GM21619 (cell line): ENCODE data around the gene LCORL.
"Not testable (repeated sequence)": the region's sequence is repeated elsewhere in the genome, so short reads cannot be mapped to it uniquely, and the experiment has no call there.

ENCODE experiments used
- ATAC-seq: cut with Tn5 transposase; IDR thresholded peaks from one replicate; pipeline ENCODE4 v1.9.1; 2021; ENCODE audit not compliant: unreplicated experiment

The LCORL gene

DNA sequence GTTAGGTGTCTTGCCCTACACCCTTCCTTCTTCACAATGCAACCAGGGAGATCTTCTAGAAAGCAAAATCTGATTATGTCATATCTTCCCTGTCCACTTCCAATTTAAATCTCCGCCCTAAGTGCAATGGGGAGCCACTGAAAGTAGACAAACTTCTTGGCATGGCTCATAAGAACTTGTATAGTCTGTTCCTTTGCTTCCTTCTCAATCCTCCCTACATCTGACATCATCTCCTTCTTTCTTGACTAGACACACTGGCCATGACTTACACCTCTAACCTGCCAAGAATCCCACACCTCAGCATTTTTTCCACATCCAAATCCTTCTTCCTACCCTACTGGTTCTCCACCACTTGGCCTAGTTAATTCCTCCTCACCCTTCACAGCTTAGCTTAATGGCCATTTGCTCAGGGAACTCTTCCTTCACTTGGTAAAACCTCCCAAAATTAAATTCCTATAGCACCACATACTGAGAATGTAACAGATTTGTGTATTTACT lies 155.6 kb downstream of the LCORL start:
- ATAC-seq: no peak

DNA sequence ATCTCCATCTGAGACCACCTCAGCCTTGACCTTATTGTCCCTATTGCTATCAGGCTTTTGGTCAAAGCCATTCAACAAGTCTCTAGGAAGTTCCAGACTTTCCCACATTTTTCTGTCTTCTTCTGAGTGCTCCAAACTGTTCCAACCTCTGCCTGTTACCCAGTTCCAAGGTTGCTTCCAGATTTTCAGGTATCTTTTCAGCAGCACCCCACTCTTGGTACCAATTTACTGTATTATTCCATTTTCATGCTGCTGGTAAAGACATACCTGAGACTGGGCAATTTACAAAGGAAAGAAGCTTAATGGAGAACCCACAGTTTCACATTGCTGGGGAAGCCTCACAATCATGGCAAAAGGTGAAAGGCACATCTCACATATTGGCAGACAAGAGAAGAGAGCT lies 159.6 kb downstream of the LCORL start:
- not testable (repeated sequence) for ATAC-seq

DNA sequence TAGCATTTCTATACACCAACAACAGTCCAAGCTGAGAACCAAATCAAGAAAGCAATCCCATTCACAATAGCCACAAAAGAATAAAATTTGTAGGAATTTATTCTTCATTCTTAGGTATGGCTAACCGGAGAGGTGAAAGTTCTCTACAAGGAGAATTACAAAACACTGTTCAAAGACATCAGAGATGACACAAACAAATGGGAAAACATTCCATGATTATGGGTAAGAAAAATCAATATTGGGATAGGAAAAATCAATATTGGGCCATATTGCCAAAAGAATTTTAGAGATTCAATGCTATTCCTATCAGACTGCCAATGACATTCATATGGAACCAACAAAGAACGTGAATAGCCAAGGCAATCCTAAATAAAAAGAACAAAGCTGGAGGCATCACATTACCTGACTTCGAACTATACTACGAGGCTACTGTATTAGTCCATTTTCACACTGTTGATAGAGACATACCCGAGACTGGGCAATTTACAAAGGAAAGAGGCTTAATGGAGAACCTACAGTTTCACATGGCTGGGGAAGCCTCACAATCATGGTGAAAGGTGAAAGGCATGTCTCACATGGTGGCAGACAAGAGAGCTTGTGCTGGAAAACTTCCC lies 161.7 kb downstream of the LCORL start:
- no peak for ATAC-seq

DNA sequence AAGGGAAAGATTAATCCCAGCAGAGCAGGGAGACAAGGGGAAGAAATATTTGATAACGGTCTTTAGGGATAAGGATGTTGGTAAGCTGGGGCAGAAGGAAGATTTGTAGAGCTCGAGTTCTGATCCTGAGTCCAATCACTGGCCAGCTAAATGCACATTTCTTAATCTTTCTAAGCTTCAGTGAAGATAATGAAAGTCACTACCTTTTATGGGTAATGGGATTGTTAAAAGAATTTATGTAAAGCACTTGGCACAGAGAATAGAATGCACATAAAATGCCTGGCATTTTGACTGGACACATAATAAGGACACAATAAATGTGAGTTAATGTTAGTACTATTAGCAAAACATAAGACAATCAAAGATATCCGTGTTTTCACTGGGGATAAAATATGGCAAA lies 167.5 kb downstream of the LCORL start:
- no peak for ATAC-seq

DNA sequence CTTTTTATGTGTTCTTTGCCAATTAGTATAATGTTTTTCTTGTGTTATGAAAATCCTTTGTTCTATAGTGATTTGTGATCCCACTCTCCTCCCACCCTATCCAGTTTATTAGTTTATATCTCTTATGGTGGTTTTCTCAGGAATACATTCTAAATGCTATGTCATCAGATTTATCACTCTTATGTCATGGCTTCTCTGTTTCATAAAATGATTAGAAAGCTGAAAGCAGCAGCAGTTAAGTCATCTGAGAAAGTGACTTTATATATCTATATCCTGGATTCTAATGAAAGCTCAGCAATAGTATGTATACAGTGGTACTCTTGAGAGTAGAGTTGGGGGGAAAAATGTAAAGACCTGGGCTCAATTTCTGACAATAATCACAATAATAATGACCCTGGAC lies 169.6 kb downstream of the LCORL start:
- ATAC-seq: no peak

DNA sequence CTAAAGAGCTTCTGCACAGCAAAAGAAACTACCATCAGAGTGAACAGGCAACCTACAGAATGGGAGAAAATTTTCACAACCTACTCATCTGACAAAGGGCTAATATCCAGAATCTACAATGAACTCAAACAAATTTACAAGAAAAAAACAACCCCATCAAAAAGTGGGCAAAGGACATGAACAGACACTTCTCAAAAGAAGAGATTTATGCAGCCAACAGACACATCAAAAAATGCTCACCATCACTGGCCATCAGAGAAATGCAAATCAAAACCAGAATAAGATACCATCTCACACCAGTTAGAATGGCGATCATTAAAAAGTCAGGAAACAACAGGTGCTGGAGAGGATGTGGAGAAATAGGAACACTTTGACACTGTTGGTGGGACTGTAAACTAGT lies 171.3 kb downstream of the LCORL start:
- ATAC-seq: not testable (repeated sequence)

DNA sequence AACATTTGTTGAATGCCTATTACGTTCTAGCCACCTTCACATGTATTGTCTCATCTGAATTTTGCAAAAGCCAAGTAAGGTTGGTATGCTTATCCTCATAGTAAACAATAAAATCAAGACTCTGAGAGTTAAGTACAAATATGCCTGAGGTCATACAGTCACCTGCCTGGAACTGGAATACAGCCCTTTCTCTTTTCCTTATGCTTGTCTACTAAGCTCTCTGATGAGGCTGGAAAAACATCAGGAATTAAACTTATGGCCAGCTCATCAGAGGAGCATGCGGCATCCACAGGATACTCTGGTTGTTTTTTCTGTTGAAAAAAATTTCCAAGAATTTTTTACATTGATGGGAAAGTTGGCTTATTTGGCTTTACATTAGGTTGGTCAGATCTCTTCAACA lies 175.3 kb downstream of the LCORL start:
- ATAC-seq: no peak

DNA sequence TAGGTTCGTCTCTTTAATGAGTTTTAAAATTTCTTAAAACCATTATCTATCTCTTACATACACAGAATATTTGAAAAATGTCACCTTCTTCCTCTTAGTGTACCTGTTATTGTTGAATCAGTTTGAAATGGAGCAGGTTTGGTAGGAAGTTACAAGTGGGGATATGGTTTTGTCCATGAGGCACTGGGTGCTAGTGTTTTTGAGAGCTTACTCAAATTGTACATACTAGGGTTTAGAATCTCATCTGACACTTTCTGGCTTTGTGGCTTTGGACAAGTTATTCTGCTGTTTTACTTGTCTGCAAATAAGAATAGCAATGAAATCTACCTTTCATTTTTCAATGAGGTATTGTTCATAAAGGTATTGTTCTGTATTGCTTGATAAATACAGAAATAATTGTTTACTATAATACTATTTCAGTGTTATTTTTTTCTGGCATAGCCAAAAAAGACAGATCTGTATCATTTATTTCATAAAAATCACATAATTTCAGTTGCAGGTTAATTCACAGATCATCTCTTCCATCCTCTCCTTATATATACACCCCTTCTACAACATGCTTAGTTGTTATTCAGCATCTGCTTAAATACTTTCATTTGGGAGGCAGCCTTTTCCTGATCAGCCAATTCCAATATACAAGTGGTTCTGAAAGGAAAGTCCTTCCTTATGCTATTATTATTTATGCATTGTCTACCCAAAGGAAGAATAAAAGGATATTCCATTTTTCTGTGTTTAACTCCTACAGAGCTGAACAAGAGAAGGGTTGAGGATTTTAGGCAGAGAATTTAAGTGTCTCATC lies 197.5 kb downstream of the LCORL start:
- ATAC-seq: no peak

DNA sequence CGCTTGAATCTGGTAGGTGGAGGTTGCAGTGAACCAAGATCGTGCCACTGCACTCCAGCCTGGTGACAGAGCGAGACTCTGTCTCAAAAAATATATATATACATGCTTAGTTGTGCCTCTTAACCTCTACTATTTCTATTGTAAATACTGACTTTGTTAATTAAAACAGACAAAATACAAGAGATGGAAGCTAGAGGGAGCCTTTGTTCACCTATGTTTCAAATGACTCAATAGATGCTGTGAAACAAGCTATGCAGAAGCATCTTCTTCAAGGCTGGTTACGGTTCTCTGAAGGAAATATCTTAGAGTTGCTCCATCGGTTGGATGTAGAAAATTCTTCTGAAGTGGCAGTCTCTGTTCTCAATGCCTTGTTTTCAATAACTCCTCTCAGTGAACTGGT lies 204.5 kb downstream of the LCORL start:
- peak; percentile 82 for ATAC-seq

DNA sequence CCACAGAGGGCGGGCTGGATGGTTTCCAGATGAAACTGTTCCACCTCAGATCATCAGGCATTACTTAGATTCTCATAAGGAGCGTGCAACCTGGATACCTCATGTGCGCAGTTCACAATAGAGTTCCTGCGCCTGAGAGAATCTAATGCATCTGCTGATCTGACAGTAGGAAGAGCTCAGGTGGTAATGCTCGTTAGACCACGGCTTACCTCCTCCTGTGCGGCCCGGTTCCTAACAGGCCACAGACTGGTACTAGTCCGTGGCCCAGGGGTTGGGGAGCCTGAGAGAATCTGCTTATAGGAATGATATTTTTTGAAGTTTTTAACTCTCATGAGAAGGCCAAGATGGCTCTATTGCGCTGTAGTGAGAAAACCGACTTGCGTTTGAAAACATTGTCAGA lies 205.4 kb downstream of the LCORL start:
- ATAC-seq: no peak

DNA sequence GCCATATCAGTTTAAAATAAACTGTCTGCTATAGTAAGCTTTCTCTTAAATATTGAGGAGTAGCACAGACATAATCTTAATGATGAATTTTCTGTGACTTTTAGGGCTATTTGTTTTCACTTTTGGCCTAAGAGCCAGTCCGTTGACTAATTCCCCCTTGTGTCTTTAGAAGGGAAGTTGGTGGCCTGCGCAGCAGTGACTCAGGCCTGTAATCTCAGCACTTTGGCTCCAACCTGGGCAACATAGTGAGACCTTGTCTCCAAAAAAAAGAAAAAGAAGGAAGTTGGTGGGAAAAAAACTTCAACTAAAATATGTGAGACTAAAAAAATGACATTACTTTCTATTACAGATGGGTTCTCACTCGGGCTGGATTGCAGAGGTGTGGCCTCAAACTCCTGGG lies 207.4 kb downstream of the LCORL start:
- no peak for ATAC-seq

DNA sequence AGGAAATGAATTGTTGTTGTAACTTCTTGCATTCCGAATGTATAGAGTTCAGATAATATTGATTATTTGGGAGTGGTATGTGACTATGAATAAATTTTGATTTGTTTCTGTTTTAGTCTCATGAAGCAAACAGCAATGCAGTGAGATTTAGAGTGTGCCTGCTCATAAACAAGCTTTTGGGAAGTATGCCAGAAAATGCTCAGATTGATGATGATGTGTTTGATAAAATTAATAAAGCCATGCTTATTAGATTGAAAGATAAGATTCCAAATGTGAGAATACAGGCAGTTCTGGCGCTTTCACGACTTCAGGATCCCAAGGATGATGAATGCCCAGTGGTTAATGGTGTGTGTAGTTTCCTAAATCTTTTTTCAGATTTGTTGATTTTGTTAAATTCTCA lies 208.8 kb downstream of the LCORL start:
- ATAC-seq: no peak

DNA sequence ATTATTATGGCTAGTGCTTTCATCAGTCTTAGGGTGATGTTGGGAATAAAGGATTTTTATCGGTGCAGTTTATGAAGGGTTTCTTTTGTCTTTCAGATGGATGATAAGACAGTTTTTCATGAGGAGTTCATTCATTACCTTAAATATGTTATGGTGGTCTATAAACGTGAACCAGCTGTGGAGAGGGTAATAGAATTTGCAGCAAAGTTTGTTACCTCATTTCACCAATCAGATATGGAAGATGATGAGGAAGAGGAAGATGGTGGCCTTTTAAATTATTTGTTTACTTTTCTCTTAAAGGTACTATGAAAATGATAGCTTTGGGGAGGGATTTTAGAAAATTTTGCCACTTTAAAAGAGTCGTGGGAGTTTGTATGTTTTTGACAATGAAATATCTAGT lies 209.4 kb downstream of the LCORL start:
- no peak for ATAC-seq

DNA sequence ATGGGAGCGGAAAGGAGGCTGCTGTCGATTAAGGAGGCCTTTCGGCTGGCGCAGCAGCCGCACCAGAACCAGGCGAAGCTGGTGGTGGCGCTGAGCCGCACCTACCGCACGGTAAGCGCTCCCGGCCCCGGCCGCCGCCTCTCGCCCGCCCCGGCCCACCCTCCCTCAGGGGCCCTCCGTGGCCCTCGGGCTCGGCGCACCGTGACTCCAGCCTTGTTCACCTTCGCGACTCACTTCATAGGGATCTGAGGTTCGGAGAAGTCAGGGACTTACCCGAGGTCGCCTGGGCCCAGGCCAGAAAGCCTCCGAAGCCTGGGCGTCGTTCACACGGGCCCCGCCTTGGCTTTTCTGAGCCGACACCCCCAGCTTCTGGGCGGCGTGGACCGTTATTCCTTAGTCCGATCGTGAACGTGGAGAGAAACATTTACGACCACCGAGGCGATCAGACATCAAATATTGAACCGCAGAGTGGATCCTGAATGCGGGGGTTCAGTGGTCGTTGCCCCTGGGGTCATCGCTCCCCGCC lies 210.4 kb downstream of the LCORL start:
- peak; percentile 28 for ATAC-seq

DNA sequence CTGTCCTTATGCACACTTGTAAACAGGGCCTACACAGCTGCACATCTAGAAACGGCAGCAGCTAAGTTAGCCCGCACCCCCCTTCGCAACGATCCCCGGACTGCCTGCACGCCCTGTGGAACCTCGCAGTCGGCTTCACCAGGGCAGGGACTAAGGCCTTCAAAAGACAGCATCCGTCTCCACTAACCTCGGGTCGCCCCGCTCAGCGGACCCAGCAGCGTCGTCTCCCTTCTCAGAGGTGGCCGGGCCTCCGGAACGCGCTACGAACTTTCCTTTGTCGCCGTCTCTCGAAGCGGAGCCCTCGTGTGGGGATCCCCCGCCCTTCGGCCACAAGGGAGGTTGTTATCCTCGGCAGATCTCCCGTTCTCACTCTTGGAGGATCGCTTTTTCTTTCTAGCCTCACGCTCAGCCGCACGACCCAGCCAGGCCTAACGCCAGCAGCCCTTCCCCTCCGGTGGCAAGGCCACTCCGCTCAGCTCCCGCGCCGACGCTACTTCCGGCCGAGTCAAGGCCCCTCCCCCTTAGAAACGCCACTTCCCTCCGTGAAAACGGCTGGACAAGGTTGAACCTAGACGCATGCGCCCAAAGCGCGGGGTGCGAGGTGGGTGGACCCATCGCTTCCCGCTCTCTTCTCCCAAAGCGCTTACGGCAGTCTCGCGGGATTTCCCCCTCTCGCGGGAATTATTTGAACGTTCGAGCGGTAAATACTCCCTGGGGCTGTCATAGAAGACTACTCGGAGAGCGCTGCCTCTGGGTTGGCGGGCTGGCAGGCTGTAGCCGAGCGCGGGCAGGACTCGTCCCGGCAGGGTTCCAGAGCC lies 211.1 kb downstream of the LCORL start, which contains the start of the genes DCAF16 and NCAPG:
Gene DCAF16 (minus strand): TSS at position 498 of the 818 bp plus-strand sequence. CDS start 6,616 bp downstream, outside the sequence.
Gene NCAPG (plus strand): TSS at position 720 of the 818 bp plus-strand sequence. CDS start 99 bp downstream, outside the sequence.
- ATAC-seq: peak; percentile 88

DNA sequence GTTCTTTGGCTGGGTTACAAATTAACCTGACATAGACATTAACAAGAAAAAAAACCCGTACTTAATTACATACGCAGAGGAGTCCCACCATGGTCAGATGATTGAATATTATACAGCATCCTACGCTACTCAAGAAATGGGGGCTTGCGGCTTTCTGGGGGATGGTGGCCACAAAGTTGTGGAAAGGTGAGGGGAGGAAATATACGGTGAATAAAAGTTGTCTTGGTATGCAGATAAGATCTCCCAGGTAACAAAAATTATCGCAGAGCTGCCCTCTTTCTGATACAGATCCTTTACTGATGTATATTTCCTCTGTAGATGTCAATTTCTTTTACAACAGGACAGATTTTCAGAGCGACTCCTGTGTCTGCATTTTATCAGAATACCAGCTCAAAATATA lies 211.9 kb downstream of the LCORL start:
- ATAC-seq: no peak

DNA sequence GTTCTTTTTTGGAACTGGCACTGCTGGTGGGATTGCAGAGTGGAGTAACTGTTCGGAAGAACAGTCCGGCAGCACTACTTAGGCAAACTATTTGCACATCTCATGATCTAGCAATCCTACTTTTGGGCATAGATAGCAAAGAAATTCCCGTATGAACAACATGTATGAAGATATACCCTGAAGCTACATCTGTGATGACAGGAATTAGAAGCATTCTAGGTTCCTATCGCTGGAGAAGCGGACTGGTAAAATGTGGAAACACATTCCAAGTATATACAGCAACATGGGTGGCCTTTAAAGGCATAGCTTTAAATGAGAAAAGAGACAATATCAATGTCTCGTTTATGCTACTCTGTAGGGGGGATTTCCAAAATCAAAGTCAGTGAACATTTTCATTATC lies 214.1 kb downstream of the LCORL start:
- ATAC-seq: no peak

DNA sequence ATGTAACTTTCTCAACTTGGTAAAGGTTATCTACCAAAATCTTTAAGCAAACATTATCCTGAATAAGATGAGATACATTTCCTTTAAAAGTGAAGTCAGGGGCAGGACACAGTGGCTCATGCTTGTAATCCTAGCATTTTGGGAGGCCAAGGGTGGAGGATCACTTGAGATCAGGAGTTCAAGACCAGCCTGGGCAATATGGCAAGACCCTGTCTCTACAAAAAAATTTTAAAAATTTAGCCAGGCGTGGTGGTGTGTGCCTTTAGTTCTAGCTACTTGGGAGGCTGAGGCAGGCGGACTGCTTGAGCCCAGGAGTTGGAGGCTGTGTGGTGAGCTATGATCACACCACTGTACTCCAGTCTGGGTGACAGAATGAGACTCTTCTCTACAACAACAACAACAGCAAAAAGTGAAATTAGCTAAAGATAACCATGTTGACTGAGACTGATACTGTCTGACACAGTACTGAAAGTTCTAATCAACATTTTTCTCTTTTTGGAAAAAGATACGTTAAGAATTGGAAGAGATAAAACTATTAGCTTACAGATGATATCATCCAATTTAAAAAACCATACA lies 215.9 kb downstream of the LCORL start:
- no peak for ATAC-seq

DNA sequence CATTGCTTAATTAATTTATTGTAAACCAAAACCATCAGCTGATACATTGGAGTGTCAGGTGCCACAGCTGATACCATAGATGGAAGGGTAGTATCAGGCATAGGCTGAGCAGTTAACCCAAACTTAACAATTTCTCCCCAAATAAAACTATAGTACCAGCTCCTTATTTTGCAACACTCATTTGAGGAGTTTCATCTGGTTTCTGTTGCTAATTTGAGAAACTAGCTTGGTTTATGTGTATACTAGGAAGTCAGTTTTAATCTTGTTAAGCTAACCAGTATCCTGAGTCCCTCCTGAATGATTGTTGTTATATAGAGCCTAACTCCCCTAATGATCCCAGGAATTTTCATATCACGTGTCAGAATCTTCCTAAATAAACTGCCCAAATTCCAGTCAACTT lies 223.7 kb downstream of the LCORL start:
- no peak for ATAC-seq

DNA sequence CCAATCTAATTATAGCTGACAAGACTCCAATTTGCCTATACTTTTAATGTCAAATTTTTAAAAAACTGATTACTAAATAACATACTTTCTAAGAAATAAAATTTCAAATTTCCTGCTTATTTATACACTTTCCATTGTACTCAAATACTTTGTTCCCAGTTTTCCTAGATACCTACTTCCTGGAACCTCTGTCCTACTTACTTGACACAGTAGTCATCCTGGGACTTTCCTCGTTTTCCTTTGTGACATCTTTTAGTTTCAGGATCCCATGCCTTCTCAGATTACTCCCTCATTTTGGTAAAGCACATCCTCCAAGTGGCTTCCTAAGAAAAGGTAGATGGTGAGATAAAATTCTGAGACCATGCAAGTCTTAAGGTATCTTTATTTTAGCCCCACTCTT lies 226.8 kb downstream of the LCORL start:
- ATAC-seq: no peak
